GM12878 (cell line): Measurements from ENCODE around the gene TNIP3. TPM values are rescaled to one million over a fixed set of nuclear protein-coding genes. Genes with fewer than 3 reads are reported as not detected.

Experiments used
- ATAC-seq: fragments of 200-7000 bp; cut with Tn5 transposase; 3 replicates; pipeline ENCODE4 v1.9.1; 2020; ENCODE audit warnings: mild to moderate bottlenecking, moderate library complexity
- BruUV-seq: library from RNA; stranded (reverse); fragments of 400-500 nt; replicated peaks from 2 replicates; lab custom pipeline; 2021; lab: Mats Ljungman, UMichigan
- CTCF ChIA-PET: fragments of 300-600 bp; sonication (Branson Sonifier 250); formaldehyde crosslinking; extraction: SDS; loops from one replicate; lab custom pipeline; 2021; ENCODE audit warnings: inconsistent platforms; lab: Yijun Ruan, JAX
- POLR2A ChIA-PET: fragments of 350-600 bp; formaldehyde crosslinking; extraction: SDS; loops from one replicate; lab custom pipeline; 2021; ENCODE audit warnings: inconsistent platforms; lab: Charles Lee
- RAD21 ChIA-PET: fragments of 300-600 bp; sonication (Branson Sonifier 250); formaldehyde crosslinking; loops from one replicate; lab custom pipeline; 2023; ENCODE audit warnings: antibody characterized with exemption; ENCODE audit not compliant: unreplicated experiment; lab: Charles Lee
- SMC1A ChIA-PET: fragments of 300-600 bp; sonication (Branson Sonifier 250); formaldehyde crosslinking; loops from one replicate; lab custom pipeline; 2023; ENCODE audit not compliant: unreplicated experiment, uncharacterized antibody; lab: Charles Lee
- DNase-seq: peaks from one replicate; pipeline ENCODE4 v3.0.0-alpha.2; 2011; ENCODE audit warnings: low read depth, low spot score
- FAIRE-seq: peaks from 3 replicates; lab custom pipeline; 2011; peaks lifted over from hg19 to GRCh38; lab: Jason Lieb, UNC
- H2AFZ ChIP-seq: 2 replicates; pipeline ENCODE4 v1.6.0; 2011; ENCODE audit warnings: low read depth, low read length, control low read depth; ENCODE audit not compliant: control insufficient read depth
- H3K27ac ChIP-seq: 2 replicates; pipeline ENCODE4 v1.5.1; 2011; ENCODE audit warnings: control low read depth; ENCODE audit not compliant: control insufficient read depth, insufficient read depth
- H3K27me3 ChIP-seq, 2 experiments: replicated peaks in 1 of 2; 2 replicates each; pipeline versions ENCODE4 v1.6.0 to v1.6.1; 2011; ENCODE audit warnings: low read length in 1 of 2; ENCODE audit not compliant: control insufficient read depth in 2 of 2, insufficient read depth in 2 of 2
- H3K36me3 ChIP-seq, 2 experiments: 2 replicates each; pipeline ENCODE4 v1.5.1; 2011; ENCODE audit warnings: low read length in 1 of 2; ENCODE audit not compliant: control insufficient read depth in 2 of 2, insufficient read depth in 2 of 2
- H3K4me1 ChIP-seq: 2 replicates; pipeline ENCODE4 v1.6.1; 2011; ENCODE audit warnings: mild to moderate bottlenecking, low read length, moderate library complexity, mixed read lengths; ENCODE audit not compliant: control insufficient read depth, insufficient read depth
- H3K4me2 ChIP-seq: 2 replicates; pipeline ENCODE4 v1.6.0; 2011; ENCODE audit warnings: control low read depth; ENCODE audit not compliant: control insufficient read depth, insufficient read depth
- H3K4me3 ChIP-seq: fragments of 200-600 bp; sonication (generic); 2 replicates; pipeline ENCODE4 v1.5.1; 2016
- H3K79me2 ChIP-seq: 2 replicates; pipeline ENCODE4 v1.6.0; 2011; ENCODE audit warnings: low read length; ENCODE audit not compliant: control insufficient read depth, insufficient read depth
- H3K9ac ChIP-seq: 2 replicates; pipeline ENCODE4 v1.8.0; 2011; ENCODE audit warnings: low read length, control low read depth, mixed read lengths; ENCODE audit not compliant: control insufficient read depth, insufficient read depth
- H3K9me3 ChIP-seq: replicated peaks from 3 replicates; pipeline ENCODE4 v1.5.1; 2011; ENCODE audit warnings: mild to moderate bottlenecking, low read length; ENCODE audit not compliant: control insufficient read depth, insufficient read depth
- H4K20me1 ChIP-seq: 2 replicates; pipeline ENCODE4 v1.6.0; 2011; ENCODE audit not compliant: control insufficient read depth, insufficient read depth
- CBX3 ChIP-seq: fragments of 200-600 bp; sonication (generic); IDR thresholded peaks from 2 replicates; pipeline ENCODE4 v1.6.1; 2016; ENCODE audit warnings: low read depth, borderline replicate concordance
- HDAC2 ChIP-seq: fragments of 200-600 bp; sonication (generic); IDR thresholded peaks from 2 replicates; pipeline ENCODE4 v1.6.1; 2017
- IRF4 ChIP-seq: IDR thresholded peaks from 2 replicates; pipeline ENCODE4 v1.6.1; 2011; ENCODE audit warnings: low read depth, low read length
- IRF5 ChIP-seq: fragments of 450-650 bp; IDR thresholded peaks from 2 replicates; pipeline ENCODE4 v1.6.1; 2017; ENCODE audit warnings: borderline replicate concordance
- MXI1 ChIP-seq: fragments of 150-350 bp; IDR thresholded peaks from 2 replicates; pipeline ENCODE4 v1.6.1; 2011; ENCODE audit warnings: low read depth, mild to moderate bottlenecking, inconsistent platforms, low read length, improper control_type of control experiment
- NFYA ChIP-seq: IDR thresholded peaks from 2 replicates; pipeline ENCODE4 v1.6.1; 2011; ENCODE audit warnings: low read depth, mild to moderate bottlenecking, low read length, improper control_type of control experiment, borderline replicate concordance
- NR2F1 ChIP-seq: fragments of 450-650 bp; conservative IDR thresholded peaks from 2 replicates; pipeline ENCODE4 v1.6.1; 2017; ENCODE audit warnings: mild to moderate bottlenecking
- POLR2A ChIP-seq: IDR thresholded peaks from 2 replicates; pipeline ENCODE4 v1.6.1; 2011; ENCODE audit warnings: low read depth, mild to moderate bottlenecking, low read length
- POU2F2 ChIP-seq: IDR thresholded peaks from 3 replicates; pipeline ENCODE4 v1.6.1; 2011; ENCODE audit warnings: low read depth, mild to moderate bottlenecking, low read length, borderline replicate concordance
- RAD51 ChIP-seq: fragments of 450-650 bp; IDR thresholded peaks from 2 replicates; pipeline ENCODE4 v1.6.1; 2016; ENCODE audit warnings: moderate library complexity, mild to moderate bottlenecking, inconsistent platforms
- REST ChIP-seq: IDR thresholded peaks from 2 replicates; pipeline ENCODE4 v1.6.1; 2012; ENCODE audit warnings: mild to moderate bottlenecking, low read depth, low read length
- SIX5 ChIP-seq: IDR thresholded peaks from 2 replicates; pipeline ENCODE4 v1.6.1; 2011; ENCODE audit warnings: mild to moderate bottlenecking, low read depth, low read length, moderate library complexity; ENCODE audit not compliant: severe bottlenecking
- ZNF217 ChIP-seq: fragments of 450-650 bp; IDR thresholded peaks from 2 replicates; pipeline ENCODE4 v1.6.1; 2017; ENCODE audit warnings: antibody characterized with exemption, mild to moderate bottlenecking
- WGBS: methylation state at CpG from one replicate; pipeline ENCODE4 v1.1.6; 2016; ENCODE audit warnings: low lambda C conversion rate; ENCODE audit not compliant: insufficient replicate concordance, insufficient coverage; ENCODE audit errors: missing lambda C conversion rate; 5-methylcytosine and 5-hydroxymethylcytosine counted together
- in situ Hi-C: fragments of 300-500 bp; cut with MboI; formaldehyde crosslinking; loops from 9 replicates; pipeline ENCODE4 v1.14.3; 2018; ENCODE audit warnings: mixed read lengths
- intact Hi-C: fragments of 100-400 bp; cut with micrococcal nuclease; formaldehyde crosslinking; loops from one replicate; pipeline ENCODE4 v1.14.2; 2022; ENCODE audit not compliant: unreplicated experiment
- polyA plus RNA-seq, 11 experiments: library from polyadenylated mRNA; depleted of rRNA in 4 of 11; unstranded in 6 of 11; stranded (reverse) in 5 of 11; fragments of >200 nt; fragmentation: Nextera tagmentation in 4 of 11; fragmentation: Illumina TruSeq in 1 of 11; extraction: Ambion mirVana in 4 of 11; extraction: Trizol in 1 of 11; gene quantifications; 1 replicate in 1 of 11; 2 replicates in 10 of 11; pipeline versions ENCODE4 v1.2.1 to v1.2.3, GENCODE V29; 2011 to 2016; ENCODE audit warnings: inconsistent platforms in 2 of 11, missing spikeins in 2 of 11, low read depth in 1 of 11
- total RNA-seq, 4 experiments: library from RNA; depleted of rRNA in 3 of 4; stranded (reverse); fragments of >200 nt in 3 of 4; fragmentation: Illumina TruSeq in 1 of 4; extraction: Trizol in 1 of 4; gene quantifications; 2 replicates each; pipeline versions ENCODE4 v1.2.1 to v1.2.3, GENCODE V29; 2013 to 2021
- TF ChIP-seq, protein P1 (sequence below): fragments of 450-650 bp; IDR thresholded peaks from 2 replicates; pipeline ENCODE4 v1.6.1; 2016; ENCODE audit warnings: mild to moderate bottlenecking
- TF ChIP-seq, protein P2 (sequence below): fragments of 450-650 bp; formaldehyde crosslinking; IDR thresholded peaks from 2 replicates; pipeline ENCODE4 v1.5.0; 2022; ENCODE audit warnings: mild to moderate bottlenecking, missing genetic modification characterization

Gene TNIP3
- total and polyA plus RNA-seq, 10 of the 15 experiments (the other 5 are each of a cell fraction or from before 2014, with no cell fraction given), result 0.21 to 1.4 (median 0.67) TPM

GRCh38 chr4:121146530-121146929, 17.6 kb downstream of the TNIP3 start (continued):
- TF ChIP-seq REST (no peak), RAD51 (no peak), POLR2A (no peak), HDAC2 (no peak), IRF4 (no peak), ZNF217 (no peak), IRF5 (no peak)
- TF ChIP-seq, protein P1, sequence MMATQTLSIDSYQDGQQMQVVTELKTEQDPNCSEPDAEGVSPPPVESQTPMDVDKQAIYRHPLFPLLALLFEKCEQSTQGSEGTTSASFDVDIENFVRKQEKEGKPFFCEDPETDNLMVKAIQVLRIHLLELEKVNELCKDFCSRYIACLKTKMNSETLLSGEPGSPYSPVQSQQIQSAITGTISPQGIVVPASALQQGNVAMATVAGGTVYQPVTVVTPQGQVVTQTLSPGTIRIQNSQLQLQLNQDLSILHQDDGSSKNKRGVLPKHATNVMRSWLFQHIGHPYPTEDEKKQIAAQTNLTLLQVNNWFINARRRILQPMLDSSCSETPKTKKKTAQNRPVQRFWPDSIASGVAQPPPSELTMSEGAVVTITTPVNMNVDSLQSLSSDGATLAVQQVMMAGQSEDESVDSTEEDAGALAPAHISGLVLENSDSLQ, result no peak

- no peak for FAIRE-seq
- WGBS, result 33% methylated on average over 1 of the region's 1 CpG
- no peak overlapping the region for H2AFZ ChIP-seq
- RAD21 ChIA-PET, result no interaction called here
- H3K4me1 ChIP-seq, result no peaks in the 10 kb centered on the region
- CTCF ChIA-PET, result no interaction called here
- no peak for ATAC-seq
- no peaks in the 10 kb centered on the region for H4K20me1 ChIP-seq
- no peak overlapping the region for H3K4me3 ChIP-seq
- H3K27me3 ChIP-seq, result 0 out of 4 replicates have a peak, but pooled peaks cover 0 to 2% of the 10 kb centered on the region in 2 experiments
- no TSS peak for BruUV-seq
- H3K9ac ChIP-seq, result no peak overlapping the region
- no peaks in the 10 kb centered on the region for H3K9me3 ChIP-seq
- no peak overlapping the region for H3K27ac ChIP-seq
- intact Hi-C loops, result no loop called here
- POLR2A ChIA-PET, result interaction anchor here (0.6 kb wide), 1 partner anchor 77 kb away, joined by 4 read pairs; no protein-coding TSS in a partner anchor
- H3K36me3 ChIP-seq, result no peaks in the 10 kb centered on the region
- SMC1A ChIA-PET, result interaction anchor here (0.6 kb wide), 1 partner anchor 25 kb away, joined by 3 read pairs; no protein-coding TSS in a partner anchor
- no peak for DNase-seq
- H3K79me2 ChIP-seq, result no peaks in the 10 kb centered on the region
- no peak overlapping the region for H3K4me2 ChIP-seq
- in situ Hi-C loops, result no loop called here
- TF ChIP-seq POU2F2 (no peak), MXI1 (no peak), CBX3 (no peak), SIX5 (no peak), NFYA (no peak), NR2F1 (no peak)
- TF ChIP-seq, protein P2, sequence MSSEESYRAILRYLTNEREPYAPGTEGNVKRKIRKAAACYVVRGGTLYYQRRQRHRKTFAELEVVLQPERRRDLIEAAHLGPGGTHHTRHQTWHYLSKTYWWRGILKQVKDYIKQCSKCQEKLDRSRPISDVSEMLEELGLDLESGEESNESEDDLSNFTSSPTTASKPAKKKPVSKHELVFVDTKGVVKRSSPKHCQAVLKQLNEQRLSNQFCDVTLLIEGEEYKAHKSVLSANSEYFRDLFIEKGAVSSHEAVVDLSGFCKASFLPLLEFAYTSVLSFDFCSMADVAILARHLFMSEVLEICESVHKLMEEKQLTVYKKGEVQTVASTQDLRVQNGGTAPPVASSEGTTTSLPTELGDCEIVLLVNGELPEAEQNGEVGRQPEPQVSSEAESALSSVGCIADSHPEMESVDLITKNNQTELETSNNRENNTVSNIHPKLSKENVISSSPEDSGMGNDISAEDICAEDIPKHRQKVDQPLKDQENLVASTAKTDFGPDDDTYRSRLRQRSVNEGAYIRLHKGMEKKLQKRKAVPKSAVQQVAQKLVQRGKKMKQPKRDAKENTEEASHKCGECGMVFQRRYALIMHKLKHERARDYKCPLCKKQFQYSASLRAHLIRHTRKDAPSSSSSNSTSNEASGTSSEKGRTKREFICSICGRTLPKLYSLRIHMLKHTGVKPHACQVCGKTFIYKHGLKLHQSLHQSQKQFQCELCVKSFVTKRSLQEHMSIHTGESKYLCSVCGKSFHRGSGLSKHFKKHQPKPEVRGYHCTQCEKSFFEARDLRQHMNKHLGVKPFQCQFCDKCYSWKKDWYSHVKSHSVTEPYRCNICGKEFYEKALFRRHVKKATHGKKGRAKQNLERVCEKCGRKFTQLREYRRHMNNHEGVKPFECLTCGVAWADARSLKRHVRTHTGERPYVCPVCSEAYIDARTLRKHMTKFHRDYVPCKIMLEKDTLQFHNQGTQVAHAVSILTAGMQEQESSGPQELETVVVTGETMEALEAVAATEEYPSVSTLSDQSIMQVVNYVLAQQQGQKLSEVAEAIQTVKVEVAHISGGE, result no peak
These were observed 18.7 kb downstream of the TNIP3 start for GRCh38 chr4:121145430-121145829.
